Measurements from ENCODE around the gene HOATZ.

Gene HOATZ

DNA sequence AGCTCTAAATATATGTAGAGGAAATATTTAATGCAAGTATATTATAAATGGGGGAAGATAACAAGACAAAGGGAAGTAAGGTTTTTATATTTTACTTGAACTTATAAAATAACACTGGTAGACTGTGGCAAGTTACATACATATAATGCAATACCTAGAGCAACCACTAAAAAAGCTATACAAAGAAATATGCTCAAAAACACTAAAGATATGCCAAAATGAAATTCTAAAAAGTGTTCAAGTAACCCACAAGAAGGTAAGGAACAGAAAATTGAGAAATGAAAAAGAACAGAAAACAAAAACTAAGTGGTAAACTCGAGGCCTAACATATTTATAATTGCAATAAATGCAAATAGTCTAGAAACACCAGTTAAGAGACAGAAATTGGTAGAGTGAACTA is 34.9 kb upstream of the HOATZ start:
- Histone ChIP-seq H3K9ac (ENCODE audit: low read depth, low read length, poor library complexity, severe bottlenecking) (no peak overlapping the region), H3K9me3 (ENCODE audit: insufficient read depth, low read depth, low read length) (peaks cover 26% of the 10 kb centered on the region), H3K4me3 (ENCODE audit: low read length, poor library complexity, severe bottlenecking) (no peak overlapping the region), H3K36me3 (ENCODE audit: insufficient read depth, low read length) (no peaks in the 10 kb centered on the region), H2AFZ (ENCODE audit: low read length) (no peak overlapping the region), H3K27me3 (ENCODE audit: insufficient read depth, low read length, poor library complexity, severe bottlenecking) (no peaks in the 10 kb centered on the region), H3K79me2 (ENCODE audit: insufficient read depth, low read length) (no peaks in the 10 kb centered on the region), H3F3A (ENCODE audit: low read depth) (no peaks in the 10 kb centered on the region), H3K4me2 (ENCODE audit: low read depth, low read length, poor library complexity, severe bottlenecking) (no peak overlapping the region), H3K4me1 (ENCODE audit: insufficient read depth, low read length, poor library complexity, severe bottlenecking) (peaks cover 7% of the 10 kb centered on the region), H4K20me1 (ENCODE audit: insufficient read depth, low read length, poor library complexity, severe bottlenecking) (no peaks in the 10 kb centered on the region), H3K9me2 (replicated peaks; ENCODE audit: low read depth, low read length) (no peaks in the 10 kb centered on the region)
- TF ChIP-seq EZH2phosphoT487 (IDR thresholded peaks at IDR 0.05; ENCODE audit: borderline replicate concordance): no peak
- TF ChIP-seq, protein P1, sequence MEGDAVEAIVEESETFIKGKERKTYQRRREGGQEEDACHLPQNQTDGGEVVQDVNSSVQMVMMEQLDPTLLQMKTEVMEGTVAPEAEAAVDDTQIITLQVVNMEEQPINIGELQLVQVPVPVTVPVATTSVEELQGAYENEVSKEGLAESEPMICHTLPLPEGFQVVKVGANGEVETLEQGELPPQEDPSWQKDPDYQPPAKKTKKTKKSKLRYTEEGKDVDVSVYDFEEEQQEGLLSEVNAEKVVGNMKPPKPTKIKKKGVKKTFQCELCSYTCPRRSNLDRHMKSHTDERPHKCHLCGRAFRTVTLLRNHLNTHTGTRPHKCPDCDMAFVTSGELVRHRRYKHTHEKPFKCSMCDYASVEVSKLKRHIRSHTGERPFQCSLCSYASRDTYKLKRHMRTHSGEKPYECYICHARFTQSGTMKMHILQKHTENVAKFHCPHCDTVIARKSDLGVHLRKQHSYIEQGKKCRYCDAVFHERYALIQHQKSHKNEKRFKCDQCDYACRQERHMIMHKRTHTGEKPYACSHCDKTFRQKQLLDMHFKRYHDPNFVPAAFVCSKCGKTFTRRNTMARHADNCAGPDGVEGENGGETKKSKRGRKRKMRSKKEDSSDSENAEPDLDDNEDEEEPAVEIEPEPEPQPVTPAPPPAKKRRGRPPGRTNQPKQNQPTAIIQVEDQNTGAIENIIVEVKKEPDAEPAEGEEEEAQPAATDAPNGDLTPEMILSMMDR (conservative IDR thresholded peaks at IDR 0.05; ENCODE audit: low read length): peak; percentile 44

DNA sequence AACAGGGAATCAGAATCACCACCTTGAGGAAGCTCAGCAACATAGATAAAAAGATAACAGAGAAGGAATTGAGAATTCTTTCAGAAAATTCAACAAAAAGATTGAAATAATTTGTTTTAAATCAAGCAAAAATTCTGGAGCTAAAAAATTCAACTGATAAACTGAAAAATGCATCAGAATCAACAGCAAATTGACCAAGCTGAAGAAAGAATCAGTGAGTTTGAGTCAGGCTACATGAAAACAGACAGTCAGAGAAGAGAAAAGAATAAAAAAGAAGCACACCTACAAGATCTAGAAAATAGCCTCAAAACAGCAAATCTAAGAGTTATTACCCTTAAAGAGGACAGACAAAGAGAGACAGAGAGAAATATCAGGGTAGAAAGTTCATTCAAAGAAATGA is 31.1 kb upstream of the HOATZ start:
- H3K9me3 ChIP-seq (ENCODE audit: insufficient read depth, low read depth, low read length): peaks cover 22% of the 10 kb centered on the region
- H4K20me1 ChIP-seq (ENCODE audit: insufficient read depth, low read length, poor library complexity, severe bottlenecking): no peaks in the 10 kb centered on the region
- no peak overlapping the region for H3K4me2 ChIP-seq (ENCODE audit: low read depth, low read length, poor library complexity, severe bottlenecking)
- H3K9me2 ChIP-seq (replicated peaks; ENCODE audit: low read depth, low read length): no peaks in the 10 kb centered on the region
- H3F3A ChIP-seq (ENCODE audit: low read depth): no peaks in the 10 kb centered on the region
- peaks cover 7% of the 10 kb centered on the region for H3K4me1 ChIP-seq (ENCODE audit: insufficient read depth, low read length, poor library complexity, severe bottlenecking)
- no peak overlapping the region for H3K9ac ChIP-seq (ENCODE audit: low read depth, low read length, poor library complexity, severe bottlenecking)
- no peak for TF ChIP-seq EZH2phosphoT487 (IDR thresholded peaks at IDR 0.05; ENCODE audit: borderline replicate concordance)
- TF ChIP-seq, protein P1 (conservative IDR thresholded peaks at IDR 0.05; ENCODE audit: low read length): no peak
- no peak overlapping the region for H3K4me3 ChIP-seq (ENCODE audit: low read length, poor library complexity, severe bottlenecking)
- no peaks in the 10 kb centered on the region for H3K79me2 ChIP-seq (ENCODE audit: insufficient read depth, low read length)
- H3K27me3 ChIP-seq (ENCODE audit: insufficient read depth, low read length, poor library complexity, severe bottlenecking): no peaks in the 10 kb centered on the region
- no peaks in the 10 kb centered on the region for H3K36me3 ChIP-seq (ENCODE audit: insufficient read depth, low read length)
- no peak overlapping the region for H2AFZ ChIP-seq (ENCODE audit: low read length)

DNA sequence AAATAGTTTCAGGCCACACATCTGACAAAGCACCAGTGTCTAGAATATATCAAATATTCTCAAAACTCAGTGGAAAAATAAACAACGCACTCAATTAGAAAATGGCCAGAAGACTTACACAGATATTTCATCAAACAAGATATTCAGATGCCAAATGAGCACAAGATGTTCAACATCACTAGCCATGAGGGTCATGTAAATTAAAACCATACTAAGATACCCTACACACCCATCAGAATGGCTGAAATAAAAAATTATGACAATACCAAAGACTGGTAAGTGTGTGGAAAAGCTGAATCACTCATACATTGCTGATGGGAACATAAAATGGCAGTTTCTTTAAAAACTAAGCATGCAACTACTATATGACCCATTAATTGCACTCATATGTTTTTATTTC is 24.1 kb upstream of the HOATZ start:
- 0 out of 2 replicates have a peak, but pooled peaks cover 7% of the 10 kb centered on the region for H3K9me3 ChIP-seq (ENCODE audit: insufficient read depth, low read depth, low read length)
- H3F3A ChIP-seq (ENCODE audit: low read depth): no peaks in the 10 kb centered on the region
- no peaks in the 10 kb centered on the region for H3K79me2 ChIP-seq (ENCODE audit: insufficient read depth, low read length)
- H3K9me2 ChIP-seq (replicated peaks; ENCODE audit: low read depth, low read length): no peaks in the 10 kb centered on the region
- H3K4me1 ChIP-seq (ENCODE audit: insufficient read depth, low read length, poor library complexity, severe bottlenecking): no peaks in the 10 kb centered on the region
- H3K27me3 ChIP-seq (ENCODE audit: insufficient read depth, low read length, poor library complexity, severe bottlenecking): no peaks in the 10 kb centered on the region
- H3K36me3 ChIP-seq (ENCODE audit: insufficient read depth, low read length): no peaks in the 10 kb centered on the region
- H2AFZ ChIP-seq (ENCODE audit: low read length): no peak overlapping the region
- no peak overlapping the region for H3K4me2 ChIP-seq (ENCODE audit: low read depth, low read length, poor library complexity, severe bottlenecking)
- no peaks in the 10 kb centered on the region for H4K20me1 ChIP-seq (ENCODE audit: insufficient read depth, low read length, poor library complexity, severe bottlenecking)
- no peak overlapping the region for H3K4me3 ChIP-seq (ENCODE audit: low read length, poor library complexity, severe bottlenecking)
- H3K9ac ChIP-seq (ENCODE audit: low read depth, low read length, poor library complexity, severe bottlenecking): no peak overlapping the region
- TF ChIP-seq EZH2phosphoT487 (IDR thresholded peaks at IDR 0.05; ENCODE audit: borderline replicate concordance): no peak
- TF ChIP-seq, protein P1 (conservative IDR thresholded peaks at IDR 0.05; ENCODE audit: low read length): no peak

Data from Loucy (cell line).